Panc1 (cell line): Measurements from ENCODE around the gene RPL5. TPM values are rescaled to one million over a fixed set of nuclear protein-coding genes. Genes with fewer than 3 reads are reported as not detected.

ENCODE experiments used
- ATAC-seq: fragments of 200-7000 bp; cut with Tn5 transposase; 2 replicates; pipeline ENCODE4 v1.9.1; 2020; ENCODE audit warnings: mild to moderate bottlenecking, moderate library complexity
- BruUV-seq: library from RNA; stranded (reverse); fragments of 400-500 nt; replicated peaks from 2 replicates; lab custom pipeline; 2021; lab: Mats Ljungman, UMichigan
- CTCF ChIA-PET: fragments of 300-600 bp; sonication (Branson Sonifier 250); formaldehyde crosslinking; loops from one replicate; lab custom pipeline; 2022; ENCODE audit warnings: antibody characterized with exemption; lab: Charles Lee
- POLR2A ChIA-PET: fragments of 300-600 bp; sonication (Branson Sonifier 250); formaldehyde crosslinking; loops from one replicate; lab custom pipeline; 2022; ENCODE audit warnings: antibody characterized with exemption; lab: Charles Lee
- DNase-seq: peaks from one replicate; pipeline ENCODE4 v3.0.0-alpha.2; 2010; ENCODE audit warnings: low read depth, low spot score
- H3K27ac ChIP-seq: 2 replicates; pipeline ENCODE4 v1.5.1; 2011; ENCODE audit warnings: mild to moderate bottlenecking, low read length, inconsistent platforms
- H3K27me3 ChIP-seq: fragments of 200-500 bp; sonication (Bioruptor generic); 2 replicates; pipeline ENCODE4 v1.6.0; 2014; ENCODE audit warnings: low read length, inconsistent platforms; ENCODE audit not compliant: control insufficient read depth, insufficient read depth
- H3K36me3 ChIP-seq: fragments of 200-500 bp; sonication (Bioruptor generic); 2 replicates; pipeline ENCODE4 v1.5.1; 2014; ENCODE audit warnings: inconsistent platforms, mild to moderate bottlenecking, low read length, moderate library complexity; ENCODE audit not compliant: control insufficient read depth, insufficient read depth
- H3K4me1 ChIP-seq: 2 replicates; pipeline ENCODE4 v1.5.1; 2011; ENCODE audit warnings: inconsistent platforms, mild to moderate bottlenecking, low read length, moderate library complexity; ENCODE audit not compliant: control insufficient read depth, insufficient read depth
- H3K4me3 ChIP-seq, 2 experiments: 2 replicates each; pipeline ENCODE4 v1.5.1; 2011 to 2012; ENCODE audit warnings: low read depth in 2 of 2, low read length in 2 of 2, mild to moderate bottlenecking in 2 of 2, inconsistent platforms in 1 of 2, moderate library complexity in 1 of 2
- H3K9me3 ChIP-seq: fragments of 200-500 bp; sonication (Bioruptor generic); 2 replicates; pipeline ENCODE4 v1.5.1; 2014; ENCODE audit warnings: low read depth, mild to moderate bottlenecking, inconsistent platforms, low read length, moderate library complexity; ENCODE audit not compliant: control insufficient read depth, insufficient read depth
- CTCF ChIP-seq: fragments of 450-650 bp; IDR thresholded peaks from 2 replicates; pipeline ENCODE4 v1.5.1; 2017; ENCODE audit warnings: mild to moderate bottlenecking
- POLR2AphosphoS5 ChIP-seq: IDR thresholded peaks from 2 replicates; pipeline ENCODE4 v1.6.1; 2012; ENCODE audit warnings: mild to moderate bottlenecking, low read depth, low read length, moderate library complexity
- REST ChIP-seq, 2 experiments: IDR thresholded peaks; 2 replicates each; pipeline ENCODE4 v1.6.1; 2011 to 2012; ENCODE audit warnings: low read depth in 2 of 2, control low read depth in 1 of 2, low read length in 1 of 2, mild to moderate bottlenecking in 1 of 2, moderate library complexity in 1 of 2; ENCODE audit not compliant: insufficient read depth in 1 of 2
- SIN3A ChIP-seq: IDR thresholded peaks from 2 replicates; pipeline ENCODE4 v1.6.1; 2012; ENCODE audit warnings: low read depth, mild to moderate bottlenecking, low read length, moderate library complexity, borderline replicate concordance; ENCODE audit not compliant: insufficient read depth
- TCF7L2 ChIP-seq: IDR thresholded peaks from 2 replicates; pipeline ENCODE4 v1.6.1; 2011; ENCODE audit warnings: mild to moderate bottlenecking, low read depth, low read length, inconsistent platforms
- in situ Hi-C: cut with HindIII; loops from 2 replicates; pipeline ENCODE4 v1.10.0; 2016; ENCODE audit warnings: low sequenced_read_pairs, low pct_unique_long_range_greater_than_20kb
- intact Hi-C: fragments of 100-400 bp; cut with micrococcal nuclease; formaldehyde crosslinking; loops from one replicate; pipeline ENCODE4 v1.10.0; 2022; ENCODE audit not compliant: unreplicated experiment
- total RNA-seq: library from RNA; stranded (reverse); gene quantifications from one replicate; pipeline ENCODE4 v1.2.1, GENCODE V29; 2021; ENCODE audit not compliant: unreplicated experiment

The RPL5 gene
- total RNA-seq, 1 experiment from 2014 or later: 446 TPM

- CTCF ChIA-PET: interaction anchor here (0.7 kb wide), 1 partner anchor 119 kb away, joined by 5 read pairs; no protein-coding TSS in a partner anchor
- Histone ChIP-seq H3K36me3 (peaks cover 36% of the 10 kb centered on the region), H3K9me3 (no peaks in the 10 kb centered on the region), H3K4me1 (no peaks in the 10 kb centered on the region), H3K4me3 (no peak overlapping the region), H3K27ac (no peak overlapping the region), H3K27me3 (no peaks in the 10 kb centered on the region)
- POLR2A ChIA-PET: no interaction called here
- DNase-seq (no peak), ATAC-seq (no peak)
- in situ Hi-C loops: no loop called here
- no TSS peak for BruUV-seq
- intact Hi-C loops: no loop called here
- TF ChIP-seq CTCF: no peak
These were observed 11.2 kb downstream of the RPL5 start for GRCh38 chr1:92843046-92843423.

- BruUV-seq: no TSS peak
- peak; percentile 39; the same call in 1 of the 2 replicates for ATAC-seq
- DNase-seq: no peak
- ChIA-PET CTCF (interaction anchor here (0.7 kb wide), 1 partner anchor 118 kb away, joined by 5 read pairs; no protein-coding TSS in a partner anchor), POLR2A (no interaction called here)
- Histone ChIP-seq H3K9me3 (no peaks in the 10 kb centered on the region), H3K4me3 (no peak overlapping the region), H3K4me1 (no peaks in the 10 kb centered on the region), H3K36me3 (peaks cover 33% of the 10 kb centered on the region), H3K27me3 (no peaks in the 10 kb centered on the region), H3K27ac (no peak overlapping the region)
- in situ Hi-C loops (no loop called here), intact Hi-C loops (no loop called here)
- TF ChIP-seq POLR2AphosphoS5: peak; percentile 29; the same call in 1 of the 2 replicates
- no peak for TF ChIP-seq TCF7L2
These were observed 11.9 kb downstream of the RPL5 start for GRCh38 chr1:92843429-92844352.

- DNase-seq: no peak
- no peak overlapping the region for H3K4me3 ChIP-seq
- H3K27ac ChIP-seq: no peak overlapping the region
- ATAC-seq: no peak; the same call in 1 of the 2 replicates
- no peaks in the 10 kb centered on the region for H3K9me3 ChIP-seq
- no peaks in the 10 kb centered on the region for H3K27me3 ChIP-seq
- no TSS peak for BruUV-seq
- intact Hi-C loops (no loop called here), in situ Hi-C loops (no loop called here)
- no peaks in the 10 kb centered on the region for H3K4me1 ChIP-seq
- ChIA-PET CTCF (no interaction called here), POLR2A (no interaction called here)
- TF ChIP-seq REST (IDR thresholded peaks at IDR 0.05; ENCODE audit: insufficient read depth in 1 of 2, low read depth in 2 of 2, low read length in 1 of 2): no peak
- TF ChIP-seq TCF7L2: no peak
- TF ChIP-seq SIN3A: no peak
- TF ChIP-seq CTCF: no peak
- no peak for TF ChIP-seq POLR2AphosphoS5
- H3K36me3 ChIP-seq: peaks cover 31% of the 10 kb centered on the region
These were observed 12.6 kb downstream of the RPL5 start for GRCh38 chr1:92844439-92844838.
